Erythroblast (primary cell): ENCODE measurements around the gene FOXD1.

ENCODE experiments used
- GATA1 ChIP-seq: IDR thresholded peaks from 2 replicates; pipeline ENCODE4 v1.6.1; 2011; ENCODE audit warnings: low read depth, mild to moderate bottlenecking, control low read depth, low read length, moderate library complexity
- POLR2A ChIP-seq: IDR thresholded peaks from 2 replicates; pipeline ENCODE4 v1.6.1; 2011; ENCODE audit warnings: mild to moderate bottlenecking, low read length

DNA sequence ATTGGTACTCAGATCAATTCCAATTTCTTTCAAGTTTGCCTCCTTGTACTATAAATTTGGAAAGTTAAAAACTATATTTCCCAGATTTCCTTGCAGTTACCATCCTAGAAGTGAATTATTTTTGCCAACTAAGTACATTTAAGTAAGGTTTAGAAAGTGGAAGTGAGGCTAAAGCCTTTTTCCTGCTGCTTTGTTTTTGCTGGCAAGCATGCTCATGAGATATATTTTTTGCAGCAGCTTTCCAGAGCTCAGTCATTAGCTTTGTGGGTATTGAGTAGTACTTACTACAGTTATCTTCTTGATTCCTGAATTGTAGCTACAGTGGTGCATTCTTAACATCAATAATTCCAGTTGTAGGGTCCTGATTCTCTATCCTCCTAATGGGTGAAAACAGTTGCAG is 46.1 kb upstream of the FOXD1 start:
- TF ChIP-seq POLR2A (no peak), GATA1 (no peak)
